Fibroblast of mammary gland (primary cell): ENCODE measurements around the gene IL19.

ENCODE experiments used
- DNase-seq: peaks from one replicate; pipeline ENCODE4 v3.0.0-alpha.2; 2010; ENCODE audit warnings: low read depth
- H3K4me3 ChIP-seq: 2 replicates; pipeline ENCODE4 v1.5.1; 2011; ENCODE audit warnings: low read depth, mild to moderate bottlenecking, low read length, moderate library complexity; ENCODE audit not compliant: control insufficient read depth
- TF ChIP-seq, protein P1 (sequence below): conservative IDR thresholded peaks from 2 replicates; pipeline ENCODE4 v1.5.1; 2011; ENCODE audit warnings: low read depth, low read length, inconsistent platforms; ENCODE audit not compliant: control insufficient read depth, insufficient read depth

IL19 gene

DNA sequence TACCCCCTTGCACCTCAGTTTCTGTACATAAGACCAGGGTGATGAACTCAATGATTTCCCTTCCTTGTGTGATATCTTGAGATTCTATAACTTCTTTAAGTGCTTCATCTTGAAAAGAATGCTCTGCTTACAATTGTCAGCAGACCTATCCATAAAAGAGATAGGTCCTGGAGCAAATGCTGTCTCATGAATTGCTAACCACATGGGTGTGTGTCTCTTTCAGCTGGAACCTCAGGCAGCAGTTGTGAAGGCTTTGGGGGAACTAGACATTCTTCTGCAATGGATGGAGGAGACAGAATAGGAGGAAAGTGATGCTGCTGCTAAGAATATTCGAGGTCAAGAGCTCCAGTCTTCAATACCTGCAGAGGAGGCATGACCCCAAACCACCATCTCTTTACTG is 97.7 kb downstream of the IL19 start:
- TF ChIP-seq, protein P1, sequence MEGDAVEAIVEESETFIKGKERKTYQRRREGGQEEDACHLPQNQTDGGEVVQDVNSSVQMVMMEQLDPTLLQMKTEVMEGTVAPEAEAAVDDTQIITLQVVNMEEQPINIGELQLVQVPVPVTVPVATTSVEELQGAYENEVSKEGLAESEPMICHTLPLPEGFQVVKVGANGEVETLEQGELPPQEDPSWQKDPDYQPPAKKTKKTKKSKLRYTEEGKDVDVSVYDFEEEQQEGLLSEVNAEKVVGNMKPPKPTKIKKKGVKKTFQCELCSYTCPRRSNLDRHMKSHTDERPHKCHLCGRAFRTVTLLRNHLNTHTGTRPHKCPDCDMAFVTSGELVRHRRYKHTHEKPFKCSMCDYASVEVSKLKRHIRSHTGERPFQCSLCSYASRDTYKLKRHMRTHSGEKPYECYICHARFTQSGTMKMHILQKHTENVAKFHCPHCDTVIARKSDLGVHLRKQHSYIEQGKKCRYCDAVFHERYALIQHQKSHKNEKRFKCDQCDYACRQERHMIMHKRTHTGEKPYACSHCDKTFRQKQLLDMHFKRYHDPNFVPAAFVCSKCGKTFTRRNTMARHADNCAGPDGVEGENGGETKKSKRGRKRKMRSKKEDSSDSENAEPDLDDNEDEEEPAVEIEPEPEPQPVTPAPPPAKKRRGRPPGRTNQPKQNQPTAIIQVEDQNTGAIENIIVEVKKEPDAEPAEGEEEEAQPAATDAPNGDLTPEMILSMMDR, result no peak
- H3K4me3 ChIP-seq, result no peak overlapping the region
- DNase-seq, result no peak

DNA sequence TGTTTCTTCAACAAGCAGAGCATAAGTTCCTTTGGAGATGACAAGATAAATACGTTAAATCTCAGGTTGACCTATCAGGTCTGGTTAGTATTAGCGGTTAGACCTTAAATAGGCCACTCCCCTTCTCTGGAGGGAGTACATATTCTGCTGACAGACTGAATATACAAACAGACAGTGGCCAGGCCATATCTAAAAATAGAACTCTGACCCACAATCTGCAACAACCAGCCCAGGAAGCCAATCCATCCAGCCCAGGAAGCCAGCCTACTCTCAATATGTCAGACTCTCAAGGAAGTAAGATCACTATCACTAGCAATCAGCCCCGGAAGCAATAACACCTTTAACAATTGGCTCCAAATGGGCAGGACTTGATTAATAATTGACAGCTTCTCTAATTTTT is 101.6 kb downstream of the IL19 start:
- DNase-seq, result no peak
- TF ChIP-seq, protein P1, result no peak
- H3K4me3 ChIP-seq, result no peak overlapping the region

- no peak overlapping the region for H3K4me3 ChIP-seq
- no peak for DNase-seq
- TF ChIP-seq, protein P1, result no peak
Observed at GRCh38 chr1:206873603-206874188, 103.1 kb downstream of the IL19 start.

GRCh38 chr1:206875752-206876377 is 105.3 kb downstream of the IL19 start:
- TF ChIP-seq, protein P1, result no peak
- no peak for DNase-seq
- H3K4me3 ChIP-seq, result no peak overlapping the region

- DNase-seq, result no peak
- TF ChIP-seq, protein P1, result peak; percentile 29
Observed at GRCh38 chr1:206878456-206878855, 107.9 kb downstream of the IL19 start.

DNA sequence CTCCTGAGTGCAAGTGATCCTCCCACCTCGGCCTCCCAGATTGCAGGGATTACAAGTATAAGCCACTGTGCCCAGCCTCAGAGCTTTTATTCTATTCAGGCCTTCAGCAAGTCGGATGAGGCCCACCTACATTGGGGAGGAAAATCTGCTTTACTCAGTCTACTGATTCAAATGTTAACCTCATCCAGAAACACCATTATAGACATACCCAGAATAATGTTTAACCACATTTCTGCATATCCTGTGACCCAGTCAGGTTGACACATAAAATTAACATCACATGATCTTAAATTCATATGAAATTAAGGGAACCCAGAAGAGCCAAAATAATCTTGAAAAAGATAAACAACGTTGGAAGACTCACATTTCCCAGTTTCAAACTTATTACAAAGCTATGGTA is 109.7 kb downstream of the IL19 start:
- TF ChIP-seq, protein P1, result no peak
- H3K4me3 ChIP-seq, result no peak overlapping the region
- DNase-seq, result no peak

More at GRCh38 chr1:206878456-206878855, 107.9 kb downstream of the IL19 start:
- no peak overlapping the region for H3K4me3 ChIP-seq
